ENCODE results near the gene OOSP3. TPM values are rescaled to one million over a fixed set of nuclear protein-coding genes. Genes with fewer than 3 reads are reported as not detected.

Gene OOSP3
- total RNA-seq, 1 experiment from 2014 or later = not detected

Other genes with a start within 250 kb of the OOSP3 start
- 27.5 and 31.2 TPM in 2 replicates for gene PATL1, start 209.7 kb upstream of the OOSP3 start, total RNA-seq (2014; rRNA removed; shearing (Covaris generic))
- not detected in 2 replicates for gene OR10V1, start 164.9 kb upstream of the OOSP3 start, total RNA-seq (2014; rRNA removed; shearing (Covaris generic))
- 50.6 and 52.6 TPM in 2 replicates for gene STX3, start 123.4 kb upstream of the OOSP3 start, total RNA-seq (2014; rRNA removed; shearing (Covaris generic))
- 59.4 and 66.1 TPM in 2 replicates for gene MRPL16, start 68.0 kb upstream of the OOSP3 start, total RNA-seq (2014; rRNA removed; shearing (Covaris generic))
- not detected in 2 replicates for gene CBLIF, start 33.3 kb upstream of the OOSP3 start, total RNA-seq (2014; rRNA removed; shearing (Covaris generic))
- gene TCN1, start 12.3 kb upstream of the OOSP3 start, total RNA-seq (2014; rRNA removed; shearing (Covaris generic)) = not detected in 2 replicates
- not detected in 2 replicates for gene OOSP1, start 59.6 kb downstream of the OOSP3 start, total RNA-seq (2014; rRNA removed; shearing (Covaris generic))
- not detected in 2 replicates for gene OOSP4A, start 85.3 kb downstream of the OOSP3 start, total RNA-seq (2014; rRNA removed; shearing (Covaris generic))
- not detected in 2 replicates for gene OOSP4B, start 138.4 kb downstream of the OOSP3 start, total RNA-seq (2014; rRNA removed; shearing (Covaris generic))
- gene OOSP2, start 161.6 kb downstream of the OOSP3 start, total RNA-seq (2014; rRNA removed; shearing (Covaris generic)) = not detected in 2 replicates
- gene MS4A3, start 177.9 kb downstream of the OOSP3 start, total RNA-seq (2014; rRNA removed; shearing (Covaris generic)) = not detected in 2 replicates
- gene MS4A2, start 209.9 kb downstream of the OOSP3 start, total RNA-seq (2014; rRNA removed; shearing (Covaris generic)) = not detected in 2 replicates